ENCODE results near the gene FANCG. TPM values are rescaled to one million over a fixed set of nuclear protein-coding genes. Genes with fewer than 3 reads are reported as not detected.
A peak's percentile ranks its signal among the peaks of the same experiment; 100 is the strongest.

The FANCG gene
- total RNA-seq (2014; rRNA removed; shearing (Covaris generic)), result 87.1 and 89.6 TPM in 2 replicates

GRCh38 chr9:35079426-35080341 is at the start of gene FANCG:
Gene FANCG (minus strand): TSS chr9:35079942. CDS start chr9:35079524, 418 bp downstream.
- Histone ChIP-seq H3K36me3 (replicated peaks; ENCODE audit: control insufficient read depth, insufficient read depth, low read length) (peaks cover 20% of the 10 kb centered on the region), H3K4me3 (ENCODE audit: insufficient read depth, low read depth, low read length) (peak within 1 kb of the TSS; percentile 79), H3K27me3 (ENCODE audit: control insufficient read depth, insufficient read depth, low read length) (no peaks in the 10 kb centered on the region)
- DNase-seq, result peak; percentile 96

GRCh38 chr9:35116898-35117551 is 37.3 kb upstream of the FANCG start:
- H3K27me3 ChIP-seq (ENCODE audit: control insufficient read depth, insufficient read depth, low read length), result no peaks in the 10 kb centered on the region
- peak overlapping the region; percentile 73 for H3K4me3 ChIP-seq (ENCODE audit: insufficient read depth, low read depth, low read length)
- peak; percentile 78 for DNase-seq
- no peaks in the 10 kb centered on the region for H3K36me3 ChIP-seq (replicated peaks; ENCODE audit: control insufficient read depth, insufficient read depth, low read length)

GRCh38 chr9:35116539-35116897 is 36.8 kb upstream of the FANCG start:
- no peaks in the 10 kb centered on the region for H3K36me3 ChIP-seq (replicated peaks; ENCODE audit: control insufficient read depth, insufficient read depth, low read length)
- no peaks in the 10 kb centered on the region for H3K27me3 ChIP-seq (ENCODE audit: control insufficient read depth, insufficient read depth, low read length)
- peak overlapping the region; percentile 73 for H3K4me3 ChIP-seq (ENCODE audit: insufficient read depth, low read depth, low read length)
- no peak for DNase-seq

GRCh38 chr9:35115680-35116538 is 36.2 kb upstream of the FANCG start, which contains the start of gene ATOSB:
Gene ATOSB (minus strand): TSS chr9:35115862. CDS start chr9:35108274, 7,588 bp downstream.
- Histone ChIP-seq H3K4me3 (ENCODE audit: insufficient read depth, low read depth, low read length) (peak within 1 kb of the TSS; percentile 73), H3K27me3 (ENCODE audit: control insufficient read depth, insufficient read depth, low read length) (no peaks in the 10 kb centered on the region), H3K36me3 (replicated peaks; ENCODE audit: control insufficient read depth, insufficient read depth, low read length) (no peaks in the 10 kb centered on the region)
- peak; percentile 96 for DNase-seq

GRCh38 chr9:35114840-35115628 is 35.3 kb upstream of the FANCG start:
- no peak for DNase-seq
- Histone ChIP-seq H3K36me3 (replicated peaks; ENCODE audit: control insufficient read depth, insufficient read depth, low read length) (no peaks in the 10 kb centered on the region), H3K4me3 (ENCODE audit: insufficient read depth, low read depth, low read length) (peak overlapping the region; percentile 73), H3K27me3 (ENCODE audit: control insufficient read depth, insufficient read depth, low read length) (no peaks in the 10 kb centered on the region)

- H3K27me3 ChIP-seq (ENCODE audit: control insufficient read depth, insufficient read depth, low read length), result no peaks in the 10 kb centered on the region
- DNase-seq, result peak; percentile 86
- H3K4me3 ChIP-seq (ENCODE audit: insufficient read depth, low read depth, low read length), result peak overlapping the region; percentile 73
- H3K36me3 ChIP-seq (replicated peaks; ENCODE audit: control insufficient read depth, insufficient read depth, low read length), result no peaks in the 10 kb centered on the region
Measured at GRCh38 chr9:35114113-35114839, 34.5 kb upstream of the FANCG start.

GRCh38 chr9:35112257-35113020 is 32.7 kb upstream of the FANCG start:
- Histone ChIP-seq H3K36me3 (replicated peaks; ENCODE audit: control insufficient read depth, insufficient read depth, low read length) (peaks cover 2% of the 10 kb centered on the region; the same call in 1 of the 2 replicates), H3K27me3 (ENCODE audit: control insufficient read depth, insufficient read depth, low read length) (no peaks in the 10 kb centered on the region), H3K4me3 (ENCODE audit: insufficient read depth, low read depth, low read length) (no peak overlapping the region)
- DNase-seq, result no peak

GRCh38 chr9:35111001-35111933 is 31.5 kb upstream of the FANCG start:
- peaks cover 2% of the 10 kb centered on the region; the same call in 1 of the 2 replicates for H3K36me3 ChIP-seq (replicated peaks; ENCODE audit: control insufficient read depth, insufficient read depth, low read length)
- H3K27me3 ChIP-seq (ENCODE audit: control insufficient read depth, insufficient read depth, low read length), result no peaks in the 10 kb centered on the region
- peak overlapping the region; percentile 62 for H3K4me3 ChIP-seq (ENCODE audit: insufficient read depth, low read depth, low read length)
- peak; percentile 98 for DNase-seq

GRCh38 chr9:35110327-35110761 is 30.6 kb upstream of the FANCG start:
- Histone ChIP-seq H3K36me3 (replicated peaks; ENCODE audit: control insufficient read depth, insufficient read depth, low read length) (peaks cover 4% of the 10 kb centered on the region; the same call in 1 of the 2 replicates), H3K27me3 (ENCODE audit: control insufficient read depth, insufficient read depth, low read length) (no peaks in the 10 kb centered on the region), H3K4me3 (ENCODE audit: insufficient read depth, low read depth, low read length) (no peak overlapping the region; the same call in 1 of the 2 replicates)
- peak; percentile 26 for DNase-seq

- Histone ChIP-seq H3K36me3 (replicated peaks; ENCODE audit: control insufficient read depth, insufficient read depth, low read length) (peaks cover 4% of the 10 kb centered on the region; the same call in 1 of the 2 replicates), H3K27me3 (ENCODE audit: control insufficient read depth, insufficient read depth, low read length) (no peaks in the 10 kb centered on the region), H3K4me3 (ENCODE audit: insufficient read depth, low read depth, low read length) (no peak overlapping the region)
- DNase-seq, result peak; percentile 13
Measured at GRCh38 chr9:35108946-35109575, 29.3 kb upstream of the FANCG start.

GRCh38 chr9:35108461-35108860 is 28.7 kb upstream of the FANCG start:
- DNase-seq, result no peak
- Histone ChIP-seq H3K36me3 (replicated peaks; ENCODE audit: control insufficient read depth, insufficient read depth, low read length) (peaks cover 4% of the 10 kb centered on the region; the same call in 1 of the 2 replicates), H3K27me3 (ENCODE audit: control insufficient read depth, insufficient read depth, low read length) (no peaks in the 10 kb centered on the region), H3K4me3 (ENCODE audit: insufficient read depth, low read depth, low read length) (no peak overlapping the region)
